Mucosa of descending colon (tissue), 3 donors: ENCODE data around the gene TGFB1I1. TPM values are rescaled to one million over a fixed set of nuclear protein-coding genes. Genes with fewer than 3 reads are reported as not detected.
"Not testable (repeated sequence)": the region's sequence is repeated elsewhere in the genome, so short reads cannot be mapped to it uniquely, and the experiment has no call there.

ENCODE experiments used
- ATAC-seq: fragments of 200-7000 bp; cut with Tn5 transposase; one replicate; pipeline ENCODE4 v1.9.1; 2020; ENCODE audit warnings: mild to moderate bottlenecking, moderate library complexity
- DNase-seq, 3 donors: peaks; one replicate each; pipeline ENCODE4 v3.0.0-alpha.2; 2020
- H3K36me3 ChIP-seq: fragments of 200-600 bp; one replicate; pipeline ENCODE4 v1.8.0; 2021; ENCODE audit warnings: low read depth, mild to moderate bottlenecking
- H3K4me1 ChIP-seq: fragments of 200-600 bp; one replicate; pipeline ENCODE4 v1.8.0; 2021; ENCODE audit warnings: low read depth, mild to moderate bottlenecking
- H3K4me3 ChIP-seq: fragments of 200-600 bp; one replicate; pipeline ENCODE4 v1.8.0; 2021; ENCODE audit warnings: mild to moderate bottlenecking
- H3K9me3 ChIP-seq: fragments of 200-600 bp; one replicate; pipeline ENCODE4 v1.8.0; 2021; ENCODE audit warnings: mild to moderate bottlenecking
- intact Hi-C, 2 donors: fragments of 100-400 bp; cut with DNase I in 1 of 2; cut with micrococcal nuclease in 1 of 2; formaldehyde crosslinking; loops; one replicate each; pipeline versions ENCODE4 v1.11.0 to v1.11.1; 2022; cut with DNase I, micrococcal nuclease
- total RNA-seq, 3 donors: library from RNA; stranded (reverse); fragmentation: NEBNext Ultra II Directional in 2 of 3; extraction: Animal tissue kit (Norgen Biotek cat#: 25700) in 2 of 3; gene quantifications; one replicate each; pipeline versions ENCODE4 v1.2.1 to v1.2.4, GENCODE V29; 2021 to 2023
- TF ChIP-seq, protein P1 (sequence below): fragments of 200-600 bp; IDR thresholded peaks from one replicate; pipeline ENCODE4 v1.8.0; 2022; ENCODE audit warnings: antibody characterized with exemption, mild to moderate bottlenecking
- donor health status: DM: no; HTN: no; CAD: no; lungs with moderate emphysema.
- donor health status: DM: no; HTN: no; CAD: no.
- donor health status: DM: no; HTN: yes; CAD: no.

TGFB1I1 gene
- total RNA-seq, 3 donors from 2014 or later: 7.8 to 227 (median 26.1) TPM

DNA sequence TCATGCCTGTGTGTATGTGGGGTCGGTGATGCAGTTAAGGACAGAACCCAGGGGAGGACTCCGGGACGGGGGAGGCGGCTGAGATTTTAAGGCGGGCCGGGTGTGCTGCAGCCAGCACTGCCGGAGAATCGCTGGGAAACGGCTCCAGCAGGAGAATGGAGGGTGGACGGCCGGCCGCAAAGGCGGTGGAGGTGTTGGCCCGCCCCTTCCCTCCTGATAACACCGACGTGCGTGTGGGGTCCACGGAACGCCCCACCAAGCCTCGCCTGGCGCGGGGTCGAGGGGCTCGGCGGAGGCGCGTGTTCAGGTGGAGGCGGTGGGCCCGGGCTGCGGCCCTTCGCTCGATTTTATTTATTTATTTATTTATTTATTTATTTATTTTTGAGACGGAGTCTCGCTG, 30.0 kb upstream of the TGFB1I1 start:
- no peak for ATAC-seq
- intact Hi-C loops: loop anchor here (5.0 to 10.0 kb wide), 2 partner anchors 455 to 457 kb away; partner anchors contain the start of gene HSD3B7 (in 2 of the 2)

DNA sequence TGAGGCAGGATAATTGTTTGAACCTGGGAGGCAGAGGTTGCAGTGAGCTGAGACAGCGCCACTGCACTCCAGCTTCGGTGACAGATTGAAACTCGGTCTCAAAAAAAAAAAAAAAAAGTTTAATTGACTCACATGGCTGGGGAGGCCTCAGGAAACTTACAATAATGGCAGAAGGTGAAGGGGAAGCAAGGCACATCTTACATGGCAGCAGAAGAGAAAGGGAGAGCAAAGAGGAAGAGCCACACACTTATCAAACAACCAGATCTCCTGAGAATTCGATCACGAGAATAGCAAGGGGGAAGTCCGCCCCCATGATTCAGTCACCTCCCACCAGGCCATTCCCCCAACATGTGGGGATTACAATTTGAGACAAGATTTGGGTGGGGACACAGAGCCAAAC, 26.0 kb upstream of the TGFB1I1 start:
- ATAC-seq, H3K4me3 ChIP-seq, H3K9me3 ChIP-seq, H3K4me1 ChIP-seq, H3K36me3 ChIP-seq, DNase-seq: not testable (repeated sequence)
- intact Hi-C loops: loop anchor here in 1 of 2 donors (10.0 kb wide), 1 partner anchor 461 kb away; the partner anchor contains the start of gene HSD3B7

More for the DNA sequence above, 30.0 kb upstream of the TGFB1I1 start:
- Histone ChIP-seq H3K4me1 (peaks cover 2% of the 10 kb centered on the region), H3K4me3 (no peak overlapping the region), H3K36me3 (no peaks in the 10 kb centered on the region), H3K9me3 (no peaks in the 10 kb centered on the region)
- TF ChIP-seq, protein P1, sequence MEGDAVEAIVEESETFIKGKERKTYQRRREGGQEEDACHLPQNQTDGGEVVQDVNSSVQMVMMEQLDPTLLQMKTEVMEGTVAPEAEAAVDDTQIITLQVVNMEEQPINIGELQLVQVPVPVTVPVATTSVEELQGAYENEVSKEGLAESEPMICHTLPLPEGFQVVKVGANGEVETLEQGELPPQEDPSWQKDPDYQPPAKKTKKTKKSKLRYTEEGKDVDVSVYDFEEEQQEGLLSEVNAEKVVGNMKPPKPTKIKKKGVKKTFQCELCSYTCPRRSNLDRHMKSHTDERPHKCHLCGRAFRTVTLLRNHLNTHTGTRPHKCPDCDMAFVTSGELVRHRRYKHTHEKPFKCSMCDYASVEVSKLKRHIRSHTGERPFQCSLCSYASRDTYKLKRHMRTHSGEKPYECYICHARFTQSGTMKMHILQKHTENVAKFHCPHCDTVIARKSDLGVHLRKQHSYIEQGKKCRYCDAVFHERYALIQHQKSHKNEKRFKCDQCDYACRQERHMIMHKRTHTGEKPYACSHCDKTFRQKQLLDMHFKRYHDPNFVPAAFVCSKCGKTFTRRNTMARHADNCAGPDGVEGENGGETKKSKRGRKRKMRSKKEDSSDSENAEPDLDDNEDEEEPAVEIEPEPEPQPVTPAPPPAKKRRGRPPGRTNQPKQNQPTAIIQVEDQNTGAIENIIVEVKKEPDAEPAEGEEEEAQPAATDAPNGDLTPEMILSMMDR: no peak
- peak in 1 of 3 donors; percentile 54 for DNase-seq

DNA sequence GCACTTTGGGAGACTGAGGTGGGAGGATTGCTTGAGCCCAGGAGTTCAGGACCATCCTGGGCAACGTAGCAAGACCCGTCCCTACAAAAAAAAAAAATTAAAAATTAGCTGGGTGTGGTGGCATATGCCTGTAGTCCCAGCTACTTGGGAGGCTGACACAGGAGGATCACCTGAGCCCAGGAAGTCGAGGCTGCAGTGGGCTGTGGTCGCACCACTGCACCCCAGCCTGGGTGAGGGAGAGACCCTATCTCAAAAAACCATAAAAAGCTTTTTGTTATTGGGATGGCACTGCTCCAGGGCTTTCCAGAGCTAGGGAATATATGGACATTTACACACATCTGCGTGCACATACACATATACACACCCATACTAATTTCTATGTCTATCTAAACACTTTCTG, 20.8 kb upstream of the TGFB1I1 start:
- Histone ChIP-seq H3K36me3 (no peaks in the 10 kb centered on the region), H3K9me3 (no peaks in the 10 kb centered on the region), H3K4me1 (peaks cover 21% of the 10 kb centered on the region), H3K4me3 (no peak overlapping the region)
- ATAC-seq (no peak), DNase-seq (peak in 1 of 3 donors; percentile 24)
- intact Hi-C loops: no loop called here
- TF ChIP-seq, protein P1: no peak

DNA sequence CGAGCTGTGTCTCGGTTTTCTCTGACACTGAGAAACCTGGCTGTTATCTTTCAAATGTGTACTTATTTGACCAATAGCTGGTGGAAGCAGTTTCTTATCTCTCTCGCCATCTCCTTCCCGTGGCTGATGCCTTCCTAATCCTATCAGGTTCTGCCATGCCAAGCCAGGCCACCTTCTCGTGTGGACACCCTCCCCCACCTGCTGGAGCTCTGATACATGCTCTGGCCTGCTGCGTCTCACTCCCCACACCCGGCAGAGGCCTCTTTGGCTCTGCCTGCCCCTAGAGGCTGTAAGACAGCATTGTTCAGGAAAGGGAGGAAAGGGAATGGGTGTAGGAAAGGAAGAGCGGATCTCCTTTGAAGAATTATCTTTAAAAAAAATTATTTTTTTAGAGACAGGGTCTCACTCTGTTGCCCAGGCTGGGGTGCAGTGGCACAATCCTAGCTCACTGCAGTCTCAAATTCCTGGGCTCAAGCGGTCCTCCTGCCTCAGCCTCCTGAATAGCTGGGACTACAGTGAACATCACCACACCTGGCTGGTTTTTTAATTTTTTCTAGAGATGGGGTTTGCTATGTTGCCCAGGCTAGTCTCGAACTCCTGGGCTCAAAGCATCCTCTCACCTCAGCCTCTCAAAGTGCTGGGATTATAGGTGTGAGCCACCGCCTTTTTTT, 20.1 kb upstream of the TGFB1I1 start:
- Histone ChIP-seq H3K9me3 (no peaks in the 10 kb centered on the region), H3K4me1 (peaks cover 27% of the 10 kb centered on the region), H3K4me3 (no peak overlapping the region), H3K36me3 (no peaks in the 10 kb centered on the region)
- DNase-seq (peak; percentile 58 to 65 (median 64)), ATAC-seq (peak; percentile 82)
- TF ChIP-seq, protein P1: peak; percentile 35
- intact Hi-C loops: no loop called here

DNA sequence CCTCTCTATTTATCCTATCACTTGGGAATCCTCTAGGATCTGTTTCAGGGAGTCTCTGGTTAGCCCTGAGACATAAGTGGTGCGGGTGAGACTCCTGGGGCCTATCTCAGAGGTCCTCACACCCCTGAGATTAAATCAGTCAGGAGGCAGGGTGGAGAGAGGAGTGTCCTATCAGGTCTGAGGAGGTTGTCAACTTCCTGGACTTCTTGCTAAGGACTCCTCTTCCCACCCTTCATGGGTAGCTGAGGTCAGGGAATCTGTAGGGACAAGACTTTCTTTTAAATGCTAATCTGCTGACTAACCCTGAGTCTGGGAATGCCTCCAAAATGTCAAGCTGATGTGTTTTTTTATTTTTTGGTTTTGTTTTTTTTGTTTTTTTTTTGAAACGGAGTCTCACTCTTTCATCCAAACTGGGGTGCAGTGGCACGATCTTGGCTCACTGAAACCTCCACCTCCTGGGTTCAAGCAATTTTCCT, 19.3 kb upstream of the TGFB1I1 start:
- TF ChIP-seq, protein P1: no peak
- no peak overlapping the region for H3K4me3 ChIP-seq
- intact Hi-C loops: no loop called here
- DNase-seq (peak in 1 of 3 donors; percentile 2), ATAC-seq (peak; percentile 8)
- no peaks in the 10 kb centered on the region for H3K9me3 ChIP-seq
- H3K36me3 ChIP-seq: no peaks in the 10 kb centered on the region
- peaks cover 36% of the 10 kb centered on the region for H3K4me1 ChIP-seq
